H1 (cell line): Measurements from ENCODE around the gene NCF4. TPM values are rescaled to one million over a fixed set of nuclear protein-coding genes. Genes with fewer than 3 reads are reported as not detected.

Experiments
- CHD7 ChIP-seq: fragments of 300-600 bp; sonication (generic); IDR thresholded peaks from 2 replicates; pipeline ENCODE4 v1.7.1; 2012; ENCODE audit warnings: low read length, moderate library complexity, mild to moderate bottlenecking, inconsistent platforms; ENCODE audit not compliant: insufficient replicate concordance
- HDAC2 ChIP-seq, 2 experiments: fragments of 300-600 bp in 1 of 2; sonication (generic) in 1 of 2; IDR thresholded peaks; 2 replicates each; pipeline ENCODE4 v1.6.1; 2011 to 2012; ENCODE audit warnings: low read depth in 2 of 2, low read length in 2 of 2, mild to moderate bottlenecking in 2 of 2, moderate library complexity in 2 of 2, borderline replicate concordance in 1 of 2, inconsistent platforms in 1 of 2
- KDM4A ChIP-seq: IDR thresholded peaks from one replicate; pipeline ENCODE4 v1.7.1; 2012; ENCODE audit warnings: low read depth, mild to moderate bottlenecking, moderate library complexity, low read length, inconsistent platforms; ENCODE audit not compliant: severe bottlenecking
- RAD21 ChIP-seq, 2 experiments: IDR thresholded peaks in 1 of 2; conservative IDR thresholded peaks in 1 of 2; 2 replicates each; pipeline ENCODE4 v1.6.1; 2011; ENCODE audit warnings: low read depth in 2 of 2, low read length in 2 of 2, improper control_type of control experiment in 1 of 2, inconsistent platforms in 1 of 2, mild to moderate bottlenecking in 1 of 2, moderate library complexity in 1 of 2
- TBP ChIP-seq: IDR thresholded peaks from 2 replicates; pipeline ENCODE4 v1.6.1; 2011; ENCODE audit warnings: low read depth, low read length, improper control_type of control experiment
- USF2 ChIP-seq: IDR thresholded peaks from 2 replicates; pipeline ENCODE4 v1.6.1; 2011; ENCODE audit warnings: low read length, improper control_type of control experiment
- polyA plus RNA-seq, 7 experiments: library from polyadenylated mRNA; depleted of rRNA in 3 of 7; stranded (reverse) in 5 of 7; unstranded in 2 of 7; fragments of >200 nt in 5 of 7; fragments of 200-250 nt in 2 of 7; gene quantifications; 1 replicate in 5 of 7; 2 replicates in 1 of 7; 4 replicates in 1 of 7; pipeline versions ENCODE4 v1.2.1 to v1.2.3, GENCODE V29; 2011 to 2013; ENCODE audit warnings: missing spikeins in 2 of 7, mixed read lengths in 2 of 7
- total RNA-seq: library from RNA; stranded (reverse); fragmentation: NEBNext Ultra II Directional; extraction: Animal tissue kit (Norgen Biotek cat#: 25700); gene quantifications from 2 replicates; pipeline ENCODE4 v1.2.1, GENCODE V29; 2021

The NCF4 gene
- total and polyA plus RNA-seq, 2 of the 8 experiments (the other 6 are each of a cell fraction or from before 2014, with no cell fraction given) = 0.20 TPM; not detected in 1

GRCh38 chr22:36846949-36847348 lies 13.9 kb upstream of the NCF4 start (continued):
- TF ChIP-seq CHD7 (no peak), KDM4A (no peak), TBP (no peak), HDAC2 (IDR thresholded peaks at IDR 0.05; ENCODE audit: borderline replicate concordance in 1 of 2, low read depth in 2 of 2, low read length in 2 of 2) (no peak), USF2 (no peak), RAD21 (IDR thresholded peaks at IDR 0.05 in 1 of 2, conservative IDR thresholded peaks at IDR 0.05 in 1 of 2; ENCODE audit: low read depth in 2 of 2, low read length in 2 of 2) (no peak)
